ENCODE data around the gene FBXW8.

GRCh38 chr12:116910645-116911451 lies at the start of gene FBXW8:
- no peak for TF ChIP-seq ARNTL (CRISPR knock-in tag; IDR thresholded peaks at IDR 0.05; ENCODE audit: borderline replicate concordance, low read depth)
- no peak for TF ChIP-seq OSR1 (CRISPR knock-in tag; IDR thresholded peaks at IDR 0.05)
- TF ChIP-seq ZC3H10 (CRISPR knock-in tag; IDR thresholded peaks at IDR 0.05), result no peak
- TF ChIP-seq TOX (CRISPR knock-in tag; IDR thresholded peaks at IDR 0.05; ENCODE audit: borderline replicate concordance), result no peak
